DMS53 (cell line): ENCODE measurements around the gene TMEM130.

Source experiments
- DNase-seq: peaks from one replicate; lab custom pipeline; 2025; lab: John Stamatoyannopoulos, UW

The TMEM130 gene, protein sequence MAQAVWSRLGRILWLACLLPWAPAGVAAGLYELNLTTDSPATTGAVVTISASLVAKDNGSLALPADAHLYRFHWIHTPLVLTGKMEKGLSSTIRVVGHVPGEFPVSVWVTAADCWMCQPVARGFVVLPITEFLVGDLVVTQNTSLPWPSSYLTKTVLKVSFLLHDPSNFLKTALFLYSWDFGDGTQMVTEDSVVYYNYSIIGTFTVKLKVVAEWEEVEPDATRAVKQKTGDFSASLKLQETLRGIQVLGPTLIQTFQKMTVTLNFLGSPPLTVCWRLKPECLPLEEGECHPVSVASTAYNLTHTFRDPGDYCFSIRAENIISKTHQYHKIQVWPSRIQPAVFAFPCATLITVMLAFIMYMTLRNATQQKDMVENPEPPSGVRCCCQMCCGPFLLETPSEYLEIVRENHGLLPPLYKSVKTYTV

DNA sequence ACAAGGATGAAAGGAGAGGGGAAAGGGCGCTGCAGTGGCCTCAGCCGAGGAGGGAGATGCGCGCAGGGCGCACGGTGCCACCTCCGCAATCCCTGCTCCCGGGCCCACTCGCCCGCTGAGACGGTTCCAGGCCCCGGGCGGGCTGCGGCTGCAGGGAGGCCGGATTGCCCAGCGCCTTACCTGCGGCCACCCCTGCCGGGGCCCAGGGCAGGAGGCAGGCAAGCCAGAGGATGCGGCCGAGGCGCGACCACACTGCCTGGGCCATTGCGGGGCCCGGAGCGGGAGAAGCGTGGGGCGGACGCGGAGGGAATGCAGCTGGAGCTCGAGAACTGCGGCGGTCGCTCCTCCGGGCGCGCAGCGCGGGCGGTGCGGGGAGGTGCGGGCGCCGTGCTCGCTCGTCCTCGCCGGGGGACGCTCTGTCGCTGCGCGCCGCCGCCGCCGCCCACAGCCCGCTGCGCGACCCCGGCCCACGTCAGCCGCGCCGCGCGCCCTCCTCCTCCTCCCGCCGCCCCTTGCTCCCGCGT is at the start of gene TMEM130:
Gene TMEM130, minus strand, starts transcription at position 418 of the 524 bp plus-strand sequence. Its CDS starts 153 bp downstream, at position 265.
- DNase-seq, result no peak

DNA sequence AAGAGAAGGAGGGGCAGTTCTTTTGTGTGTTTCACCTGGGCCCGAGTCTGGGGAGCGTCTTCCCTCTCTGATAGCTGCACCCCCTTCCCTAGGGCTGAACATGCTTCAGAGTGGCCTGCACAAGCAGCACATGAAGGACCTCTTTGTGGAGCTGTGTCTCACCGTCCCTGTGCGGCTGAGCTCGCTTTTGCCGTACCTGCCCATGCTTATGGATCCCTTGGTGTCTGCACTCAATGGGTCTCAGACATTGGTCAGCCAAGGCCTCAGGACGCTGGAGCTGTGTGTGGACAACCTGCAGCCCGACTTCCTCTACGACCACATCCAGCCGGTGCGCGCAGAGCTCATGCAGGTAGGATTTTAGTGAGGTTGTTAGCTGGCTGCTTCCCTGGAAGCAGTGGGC is 47.5 kb upstream of the TMEM130 start:
- no peak for DNase-seq

DNA sequence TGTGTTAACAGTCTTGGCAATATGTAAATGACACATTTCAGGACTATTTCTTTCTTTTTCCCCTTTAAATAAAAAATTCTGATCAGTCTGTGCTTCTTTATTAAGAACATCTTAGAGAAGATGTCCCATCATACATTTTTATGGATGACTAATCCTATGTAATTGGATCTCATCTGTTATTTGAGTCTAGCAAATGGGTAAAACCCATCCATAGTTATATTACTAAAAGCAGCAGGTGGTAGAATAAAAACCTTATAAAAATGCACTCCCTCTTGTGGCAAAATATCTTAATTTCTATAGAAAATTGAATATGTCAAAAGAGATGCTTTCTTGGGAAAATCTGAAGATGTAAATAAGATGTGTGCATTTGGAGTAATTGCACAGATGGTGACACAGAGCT is 43.8 kb upstream of the TMEM130 start:
- DNase-seq, result no peak

DNA sequence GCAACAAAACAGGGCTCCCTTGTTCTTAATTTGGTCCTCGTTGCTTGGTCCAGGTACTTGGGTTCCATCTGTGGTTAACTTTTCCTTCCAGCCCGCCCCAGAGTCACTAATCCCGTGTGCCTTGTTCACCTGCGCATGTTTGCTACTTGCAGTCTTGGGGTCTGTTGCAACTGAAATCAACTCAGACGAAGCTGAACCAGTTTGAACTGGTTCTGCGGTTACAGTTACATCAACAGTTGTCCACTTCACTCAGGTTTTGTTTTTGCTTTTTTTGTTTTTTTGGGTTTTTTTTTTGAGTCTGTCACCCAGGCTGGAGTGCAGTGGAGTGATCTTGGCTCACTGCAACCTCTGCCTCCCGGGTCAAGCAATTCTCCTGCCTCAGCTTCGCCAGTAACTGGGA is 43.2 kb upstream of the TMEM130 start:
- no peak for DNase-seq

DNA sequence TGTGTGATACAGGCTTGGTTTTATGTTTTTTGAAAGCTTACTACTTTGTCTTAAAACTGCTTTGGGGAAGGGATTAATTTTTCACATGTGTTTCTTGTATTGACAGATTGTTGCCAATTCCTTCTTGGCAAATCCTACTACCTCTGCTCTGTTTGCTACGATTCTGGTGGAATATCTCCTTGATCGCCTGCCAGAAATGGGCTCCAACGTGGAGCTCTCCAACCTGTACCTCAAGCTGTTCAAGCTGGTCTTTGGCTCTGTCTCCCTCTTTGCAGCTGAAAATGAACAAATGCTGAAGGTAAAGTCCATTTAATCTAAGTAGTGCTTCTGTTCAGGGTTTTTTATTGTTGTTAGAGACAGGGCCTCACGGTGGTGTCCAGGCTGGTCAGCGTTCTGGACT is 42.1 kb upstream of the TMEM130 start:
- no peak for DNase-seq

DNA sequence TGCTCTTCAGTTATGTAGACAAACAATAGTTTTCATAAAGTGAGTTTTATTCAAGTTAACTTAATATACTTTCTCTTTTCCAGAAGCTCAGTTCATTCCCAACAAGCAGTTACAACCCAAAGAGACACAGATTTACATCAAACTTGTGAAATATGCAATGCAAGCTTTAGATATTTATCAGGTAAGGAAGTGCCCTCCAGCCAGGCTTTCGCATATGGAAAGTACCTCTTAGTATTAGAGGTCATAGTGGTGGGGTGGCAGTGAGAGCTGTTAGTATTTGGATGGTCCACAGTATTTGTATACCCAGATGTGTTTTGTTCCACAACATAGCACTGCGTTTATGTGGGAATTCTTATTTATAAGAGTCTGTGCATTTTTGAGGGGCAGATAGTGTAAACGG is 40.6 kb upstream of the TMEM130 start:
- DNase-seq, result no peak

DNA sequence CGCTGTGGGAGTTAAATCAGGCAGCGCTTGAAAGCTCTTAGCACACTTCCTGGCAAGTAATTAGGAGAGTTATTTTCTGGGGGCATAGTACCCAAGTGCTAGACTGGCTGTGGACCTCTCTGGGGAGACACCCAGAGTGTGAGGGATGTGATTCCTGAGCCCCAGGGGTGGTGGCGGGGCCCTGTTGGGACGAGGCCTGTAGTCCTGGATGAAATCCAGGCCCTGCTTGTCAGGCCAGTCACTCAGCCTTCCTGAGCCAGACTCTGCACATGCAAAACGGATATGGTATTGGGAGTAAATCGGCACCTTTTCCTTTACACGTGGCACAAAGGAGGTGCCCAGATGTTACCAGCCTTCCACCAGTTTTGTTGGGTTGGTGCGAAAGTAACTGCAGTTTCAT is 39.7 kb upstream of the TMEM130 start:
- DNase-seq, result no peak

DNA sequence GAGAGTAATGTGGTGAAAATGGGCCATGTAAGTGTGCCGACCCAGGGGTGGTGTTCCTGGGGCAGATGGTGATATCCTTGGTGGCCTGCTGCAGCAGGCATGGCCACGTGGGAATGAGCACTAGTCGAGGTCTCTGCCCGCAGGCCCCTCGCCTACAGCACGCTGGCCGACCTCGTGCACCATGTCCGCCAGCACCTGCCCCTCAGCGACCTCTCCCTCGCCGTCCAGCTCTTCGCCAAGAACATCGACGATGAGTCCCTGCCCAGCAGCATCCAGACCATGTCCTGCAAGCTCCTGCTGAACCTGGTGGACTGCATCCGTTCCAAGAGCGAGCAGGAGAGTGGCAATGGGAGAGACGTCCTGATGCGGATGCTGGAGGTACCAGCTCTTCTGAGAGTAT is 38.8 kb upstream of the TMEM130 start:
- no peak for DNase-seq

DNA sequence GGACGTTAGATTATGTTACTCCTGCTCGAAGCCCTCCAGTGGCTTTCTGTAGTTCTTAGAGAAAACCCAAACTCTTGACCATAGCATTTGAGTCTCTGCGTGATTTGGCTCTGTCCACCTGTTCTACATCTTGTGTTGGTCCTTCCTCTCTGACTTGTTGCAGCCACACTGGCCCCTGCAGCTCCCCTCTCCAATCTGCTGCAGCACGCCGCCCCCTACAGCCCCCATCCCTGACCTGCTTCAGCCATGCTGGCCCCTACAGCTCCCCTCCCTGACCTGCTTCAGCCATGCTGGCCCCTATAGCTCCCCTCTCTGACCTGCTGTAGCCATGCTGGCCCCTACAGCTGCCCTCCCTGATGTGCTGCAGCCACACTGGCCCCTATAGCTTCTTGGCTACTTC is 37.8 kb upstream of the TMEM130 start:
- no peak for DNase-seq

DNA sequence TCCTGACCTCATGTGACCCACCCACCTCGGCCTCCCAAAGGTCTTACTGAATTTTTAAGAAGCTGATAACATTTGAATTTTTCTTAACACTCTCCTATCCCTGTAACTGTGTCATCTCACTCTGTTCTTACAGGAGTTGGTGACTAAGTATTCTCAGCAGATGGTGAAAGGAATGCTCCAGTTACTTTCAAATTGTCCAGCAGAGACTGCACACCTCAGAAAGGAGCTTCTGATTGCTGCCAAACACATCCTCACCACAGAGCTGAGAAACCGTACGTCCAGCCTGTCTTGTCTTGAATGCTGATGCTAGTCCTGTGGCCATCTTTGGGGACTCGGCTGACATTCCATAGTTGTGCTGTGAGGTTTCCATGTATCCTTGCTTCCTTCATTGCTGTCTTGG is 33.4 kb upstream of the TMEM130 start:
- no peak for DNase-seq

DNA sequence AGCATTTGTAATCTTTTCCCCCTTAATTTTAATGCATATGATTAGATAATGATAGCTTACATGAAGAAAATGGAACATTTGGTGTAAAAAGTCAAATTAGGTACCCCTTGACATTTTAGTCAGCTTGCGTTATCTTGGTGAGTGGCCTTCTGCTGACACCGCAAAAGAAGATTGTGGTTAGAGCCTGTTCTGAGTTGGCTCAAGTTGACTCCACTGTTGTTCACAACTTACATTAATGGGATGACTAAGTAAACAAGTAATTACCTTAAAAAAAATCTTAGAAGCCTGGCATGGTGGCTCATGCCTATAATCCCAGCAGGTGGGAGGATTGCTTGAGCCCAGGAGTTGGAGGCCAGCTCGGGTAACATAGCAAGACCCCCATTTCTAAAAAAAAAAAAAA is 32.7 kb upstream of the TMEM130 start:
- DNase-seq, result no peak

DNA sequence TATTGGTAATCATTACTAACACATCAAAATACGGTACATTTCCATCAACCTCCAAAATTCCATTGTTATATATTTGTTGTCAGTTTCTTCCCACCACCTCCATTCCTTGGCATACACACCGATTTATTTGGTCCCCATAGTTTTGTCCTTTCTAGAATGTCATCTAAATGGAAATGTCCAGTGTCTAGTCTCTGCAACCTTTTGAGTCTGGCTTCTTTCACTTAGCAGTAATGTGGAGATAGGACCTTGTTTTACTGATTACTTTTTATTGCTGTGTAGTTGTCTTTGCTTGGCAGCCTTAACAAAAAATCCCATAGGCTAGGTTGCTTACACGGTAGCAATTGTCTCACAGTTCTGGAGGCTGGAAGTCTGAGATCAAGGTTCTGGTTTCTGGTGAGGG is 31.0 kb upstream of the TMEM130 start:
- DNase-seq, result no peak

DNA sequence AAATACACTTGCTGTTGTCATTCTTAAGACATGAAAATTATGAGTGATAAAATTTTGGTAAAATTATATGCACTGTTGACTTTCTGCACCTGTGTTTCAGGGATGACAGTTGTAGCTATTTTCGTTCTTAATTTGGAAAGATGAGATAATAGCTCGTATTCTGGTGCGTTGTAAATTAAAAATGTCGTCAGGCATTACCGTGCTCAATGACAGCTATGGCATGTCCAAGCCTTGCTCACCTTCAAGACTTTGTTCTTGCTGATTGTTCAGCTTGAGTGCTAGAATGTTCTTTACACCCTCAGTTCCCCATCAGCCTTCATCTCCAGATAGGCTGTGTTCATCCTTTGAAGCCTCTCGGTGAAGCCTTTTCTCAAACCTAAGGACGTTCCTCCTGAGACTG is 30.0 kb upstream of the TMEM130 start:
- no peak for DNase-seq

DNA sequence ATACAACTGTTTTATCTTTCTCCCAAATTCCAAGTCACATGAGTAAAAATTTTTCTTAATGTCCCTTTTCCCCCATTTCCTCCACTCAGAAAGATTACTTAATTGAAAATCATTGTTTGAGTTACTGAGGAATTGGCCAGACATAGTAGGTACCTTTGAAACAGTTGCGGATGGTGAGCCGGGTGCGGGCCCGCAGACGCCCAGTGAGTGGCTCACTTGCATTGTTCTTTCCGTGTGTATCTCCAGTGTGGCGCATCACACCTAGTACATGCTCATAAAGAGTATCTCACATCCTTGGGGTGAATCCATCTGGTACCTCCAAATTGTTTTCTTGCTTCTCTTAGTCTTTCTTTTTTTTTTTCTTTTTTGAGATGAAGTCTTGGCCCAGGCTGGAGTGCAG is 22.8 kb upstream of the TMEM130 start:
- no peak for DNase-seq

DNA sequence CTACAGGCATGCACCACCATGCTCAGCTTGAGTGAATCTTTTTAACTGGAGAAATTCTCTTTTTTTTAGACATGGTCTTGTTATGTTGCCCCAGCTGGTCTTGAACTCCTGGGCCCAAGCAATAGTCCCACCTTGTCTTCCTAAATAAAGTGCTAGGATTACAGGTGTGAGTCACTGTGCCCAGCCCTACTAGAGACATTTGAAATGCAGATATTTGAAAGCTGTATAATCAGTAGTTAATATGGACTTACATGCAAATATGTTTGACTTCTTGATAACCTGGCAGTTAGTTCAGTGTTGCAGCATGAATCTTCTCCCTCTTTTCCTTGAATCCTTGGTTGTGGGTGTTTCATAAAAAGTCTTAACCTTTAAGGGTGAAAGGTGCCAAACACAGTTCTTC is 17.2 kb upstream of the TMEM130 start:
- no peak for DNase-seq

DNA sequence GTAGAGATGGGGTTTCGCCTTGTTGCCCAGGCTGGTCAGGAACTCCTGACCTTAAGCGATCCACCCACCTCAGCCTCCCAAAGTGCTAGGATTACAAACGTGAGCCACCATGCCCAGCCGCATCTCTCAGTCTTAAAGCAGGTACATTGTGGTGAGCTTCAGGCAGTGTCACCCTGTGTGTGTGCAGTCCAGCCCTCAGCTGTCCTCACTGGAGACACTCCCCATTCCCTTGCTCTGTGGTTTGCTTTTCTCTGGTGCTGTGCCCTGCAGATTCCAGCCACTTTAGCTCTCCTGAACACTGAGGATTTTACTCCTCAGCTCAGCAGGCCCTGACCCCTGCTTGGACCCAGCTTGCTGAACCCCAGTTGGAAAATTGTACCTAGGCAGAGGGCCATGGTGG is 14.6 kb upstream of the TMEM130 start:
- DNase-seq, result no peak

DNA sequence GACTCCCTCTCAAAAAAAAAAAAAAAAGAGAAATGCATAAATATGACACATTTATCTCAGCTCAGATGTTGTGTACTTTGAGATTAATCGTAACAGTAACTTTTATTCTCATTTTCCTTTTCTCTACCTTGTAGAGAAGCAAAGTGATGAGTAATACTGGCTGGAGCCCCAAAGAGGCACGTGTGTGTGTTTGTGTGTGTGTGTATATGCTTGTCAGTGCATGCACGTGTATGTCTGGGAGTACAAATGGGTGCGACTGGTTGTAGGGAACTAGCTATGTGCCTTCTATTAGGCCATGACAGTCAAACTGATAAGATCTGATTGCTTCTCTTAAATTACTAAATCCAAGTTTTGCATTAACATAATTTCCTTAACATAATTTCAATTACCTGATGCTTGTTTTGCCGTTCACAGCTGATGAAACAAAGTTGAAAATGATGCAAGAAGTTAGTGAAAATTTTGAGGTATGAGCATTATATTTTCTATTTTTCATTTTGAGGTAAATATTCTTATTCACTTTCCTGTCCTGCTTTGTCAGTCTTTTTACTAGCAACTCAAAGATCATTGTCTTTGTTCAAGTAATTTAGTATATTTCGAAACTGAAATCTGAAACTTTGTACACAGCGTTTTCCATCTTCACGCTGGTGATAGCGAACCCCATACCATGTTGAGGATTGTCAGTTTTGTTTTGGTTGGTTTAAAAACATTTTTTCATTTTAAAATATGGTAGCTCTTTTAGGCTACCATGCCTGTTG is 11.9 kb upstream of the TMEM130 start:
- no peak for DNase-seq

DNA sequence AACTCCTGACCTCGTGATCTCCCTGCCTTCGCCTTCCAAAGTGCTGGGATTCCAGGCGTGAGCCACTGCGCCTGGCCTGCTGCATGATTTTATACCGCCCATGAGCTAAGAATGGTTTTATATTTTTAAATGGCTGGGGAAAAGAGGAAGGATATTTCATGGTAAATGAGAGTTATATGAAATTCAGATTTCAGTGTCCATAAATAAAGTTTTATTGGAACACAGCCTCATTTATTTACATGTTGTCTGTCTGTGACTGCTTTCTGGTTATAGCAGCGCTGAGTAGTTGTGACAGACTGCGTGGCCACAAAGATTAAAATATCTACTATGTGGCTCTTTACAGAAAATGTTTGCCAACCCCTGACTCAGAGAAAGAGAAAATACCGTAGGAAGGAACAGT is 10.7 kb upstream of the TMEM130 start:
- no peak for DNase-seq

DNA sequence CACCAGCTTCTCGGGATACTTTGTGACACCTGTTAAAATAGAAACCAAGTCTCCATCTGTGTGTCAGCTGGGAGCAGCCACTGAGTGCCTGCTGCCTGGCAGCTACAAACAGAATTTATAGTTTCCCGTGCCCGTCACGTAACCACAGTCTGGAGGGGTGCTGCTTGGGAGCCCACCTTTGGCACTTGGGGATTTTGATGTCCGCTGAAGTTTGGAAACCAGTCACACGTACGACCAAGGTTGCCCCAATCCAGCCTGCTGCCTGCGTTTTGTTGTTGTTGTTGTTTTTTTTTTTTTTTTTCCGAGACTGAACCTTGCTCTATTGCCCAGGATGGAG is 10.1 kb upstream of the TMEM130 start:
- no peak for DNase-seq

DNA sequence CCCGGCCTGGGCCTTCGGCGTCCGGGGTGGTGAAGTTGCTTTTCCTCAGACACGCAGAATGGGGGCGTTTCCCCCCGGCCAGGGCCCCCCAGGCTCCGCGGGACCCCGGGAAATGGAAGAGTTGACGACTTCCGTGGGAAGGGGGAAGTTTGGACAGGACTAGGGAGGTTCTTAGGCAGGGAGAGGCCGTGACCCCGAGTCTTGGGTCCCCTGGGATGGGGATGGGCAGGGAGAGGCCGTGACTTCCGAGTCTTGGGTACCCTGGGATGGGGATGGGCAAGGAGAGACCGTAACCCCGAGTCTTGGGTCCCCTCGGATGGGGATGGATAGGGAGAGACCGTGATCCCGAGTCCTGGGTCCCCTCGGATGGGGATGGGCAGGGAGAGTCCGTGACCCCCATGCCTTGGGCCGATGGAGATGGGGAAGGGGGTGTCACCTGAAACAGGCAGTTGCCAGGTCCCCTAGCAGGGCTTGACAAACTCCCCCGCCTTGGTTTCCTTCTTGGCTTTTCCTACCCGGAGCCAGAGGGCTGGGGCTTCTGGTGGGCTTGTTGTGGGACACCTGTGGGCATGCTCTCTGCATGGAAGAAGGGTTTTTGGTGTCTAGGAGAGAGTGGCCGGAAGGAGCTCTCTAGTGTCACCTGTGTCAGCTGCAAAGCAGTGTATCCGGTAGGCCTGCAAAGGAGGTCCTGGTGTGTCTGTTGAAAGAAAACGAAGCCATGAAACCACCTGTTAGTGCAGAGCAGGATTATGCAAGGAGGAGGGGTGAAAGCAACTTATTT is 9.6 kb upstream of the TMEM130 start:
- peak; percentile 87 for DNase-seq

DNA sequence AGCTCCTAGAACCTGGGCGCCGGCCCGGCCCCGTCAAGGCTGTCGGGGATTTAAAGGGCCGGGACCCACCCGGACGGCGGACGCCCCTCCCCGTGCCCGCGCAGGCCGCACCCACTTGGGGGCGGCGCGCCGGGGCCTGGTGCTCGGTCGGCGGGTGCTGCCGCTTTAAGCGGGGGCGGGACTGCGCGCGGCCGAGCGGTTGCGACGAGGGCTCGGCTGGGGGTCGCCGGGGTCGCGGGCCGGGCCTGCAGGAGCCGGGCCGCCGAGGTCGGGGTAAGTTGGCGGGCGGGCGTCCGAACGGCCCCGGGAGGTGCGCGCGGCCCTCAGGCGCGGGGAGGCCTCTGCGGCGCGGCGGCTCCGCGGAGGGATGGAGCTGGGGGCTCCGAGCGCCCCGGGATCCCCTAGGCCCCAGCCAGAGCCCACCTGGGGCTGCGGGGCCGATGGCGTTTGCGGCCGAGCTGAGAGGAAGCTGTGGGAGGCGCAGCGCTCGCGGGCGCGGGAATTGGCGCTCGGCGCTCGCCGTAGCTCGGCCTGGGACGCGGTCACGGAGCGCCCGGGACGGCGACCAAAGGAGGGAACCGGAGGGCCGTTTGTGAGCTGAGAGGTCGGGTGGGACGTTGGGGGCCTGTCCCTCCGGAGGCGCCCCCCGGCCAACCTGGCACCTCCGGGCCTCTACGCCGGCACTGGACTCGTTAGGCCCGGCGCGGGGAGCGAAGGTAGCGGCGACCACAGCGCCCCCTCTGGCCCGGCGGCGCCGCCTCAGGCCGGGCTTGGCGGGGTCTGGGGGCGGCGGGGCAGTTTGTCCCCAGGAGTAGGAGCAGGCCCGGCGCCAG is 8.8 kb upstream of the TMEM130 start, which contains the start of gene TRRAP:
Gene TRRAP, plus strand, starts transcription at position 168 of the 833 bp plus-strand sequence. CDS start 2,619 bp downstream, outside the sequence.
- DNase-seq, result peak; percentile 88
